GM23248 (cell line): ENCODE data around the gene UBE2V1.

Experiments used
- EZH2 ChIP-seq: fragments of 200-600 bp; sonication (generic); IDR thresholded peaks from 2 replicates; pipeline ENCODE4 v1.6.1; 2018; ENCODE audit warnings: antibody characterized with exemption, mild to moderate bottlenecking; ENCODE audit not compliant: insufficient read depth, poor library complexity, severe bottlenecking
- EZH2phosphoT487 ChIP-seq: fragments of 200-600 bp; sonication (generic); IDR thresholded peaks from 2 replicates; pipeline ENCODE4 v1.6.1; 2018; ENCODE audit warnings: antibody characterized with exemption, moderate library complexity, mild to moderate bottlenecking, low read depth; ENCODE audit not compliant: insufficient read depth

DNA sequence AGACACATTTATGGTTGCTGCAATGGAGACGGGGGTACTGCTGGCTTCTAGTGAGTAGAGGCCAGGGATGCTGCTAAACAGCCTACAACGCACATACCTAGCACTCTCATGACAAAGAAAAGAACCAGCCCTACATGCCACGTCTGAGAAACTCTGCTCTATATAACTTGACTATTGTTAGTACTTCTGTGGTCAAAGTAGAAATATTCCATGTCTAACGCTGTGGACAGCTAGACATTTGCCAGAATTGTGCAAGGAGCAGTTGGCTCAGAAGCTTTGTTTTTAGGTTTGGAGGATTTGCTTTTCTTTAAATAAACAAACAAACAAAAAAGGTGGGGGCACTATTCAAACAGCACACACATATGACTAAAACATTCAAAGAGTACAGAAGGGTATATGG, 20.5 kb downstream of the UBE2V1 start:
- TF ChIP-seq EZH2 (no peak), EZH2phosphoT487 (no peak)
